HEK293 (cell line): ENCODE results near the gene S1PR2.

Source experiments
- CTCF ChIA-PET: fragments of 350-600 bp; formaldehyde crosslinking; extraction: SDS; loops from one replicate; lab custom pipeline; 2021; ENCODE audit warnings: antibody characterized with exemption; lab: Yijun Ruan, JAX
- POLR2A ChIA-PET: fragments of 300-600 bp; formaldehyde crosslinking; extraction: SDS; loops from one replicate; lab custom pipeline; 2020; ENCODE audit warnings: antibody characterized with exemption, inconsistent platforms; lab: Yijun Ruan, JAX
- H3K27ac ChIP-seq: fragments of 200-500 bp; sonication (Bioruptor generic); 2 replicates; pipeline ENCODE4 v1.5.1; 2014; ENCODE audit warnings: low read depth, low read length, control low read depth, inconsistent platforms; ENCODE audit errors: extremely low read depth
- H3K36me3 ChIP-seq, 2 experiments: fragments of 200-500 bp in 1 of 2; sonication (Bioruptor generic) in 1 of 2; 1 replicate in 1 of 2; 2 replicates in 1 of 2; pipeline ENCODE4 v1.5.1; 2014 to 2017; ENCODE audit warnings: inconsistent platforms in 2 of 2, low read length in 2 of 2; ENCODE audit not compliant: control insufficient read depth in 2 of 2, insufficient read depth in 1 of 2
- H3K4me1 ChIP-seq: fragments of 200-500 bp; sonication (Bioruptor generic); 2 replicates; pipeline ENCODE4 v1.5.1; 2014; ENCODE audit warnings: mild to moderate bottlenecking, low read length, inconsistent platforms; ENCODE audit not compliant: control insufficient read depth, insufficient read depth
- H3K4me3 ChIP-seq: 2 replicates; pipeline ENCODE4 v1.5.1; 2011; ENCODE audit warnings: low read depth, mild to moderate bottlenecking, control low read depth, low read length, moderate library complexity
- H3K9me3 ChIP-seq: fragments of 200-500 bp; sonication (Bioruptor generic); 2 replicates; pipeline ENCODE4 v1.5.1; 2014; ENCODE audit warnings: low read depth, low read length, inconsistent platforms; ENCODE audit not compliant: control insufficient read depth, insufficient read depth
- EGR2 ChIP-seq: fragments of 450-650 bp; formaldehyde crosslinking; IDR thresholded peaks from 2 replicates; pipeline ENCODE4 v1.5.1; 2016; ENCODE audit warnings: low read depth, missing biosample characterization, missing genetic modification characterization
- GFI1B ChIP-seq: fragments of 450-650 bp; formaldehyde crosslinking; IDR thresholded peaks from 2 replicates; pipeline ENCODE4 v1.5.1; 2016; ENCODE audit warnings: missing biosample characterization, missing genetic modification characterization
- KLF10 ChIP-seq: fragments of 450-650 bp; IDR thresholded peaks from 2 replicates; pipeline ENCODE4 v1.5.1; 2018; ENCODE audit warnings: missing biosample characterization, mild to moderate bottlenecking, missing genetic modification characterization
- PRDM1 ChIP-seq: fragments of 450-650 bp; formaldehyde crosslinking; IDR thresholded peaks from 2 replicates; pipeline ENCODE4; 2016; ENCODE audit warnings: missing biosample characterization, missing genetic modification characterization
- SP3 ChIP-seq: fragments of 450-650 bp; formaldehyde crosslinking; IDR thresholded peaks from 2 replicates; pipeline ENCODE4 v1.5.1; 2016; ENCODE audit warnings: missing biosample characterization, missing genetic modification characterization
- ZBTB17 ChIP-seq: fragments of 450-650 bp; formaldehyde crosslinking; IDR thresholded peaks from 2 replicates; pipeline ENCODE4 v1.5.1; 2016; ENCODE audit warnings: missing biosample characterization, missing genetic modification characterization
- ZFP3 ChIP-seq: fragments of 450-650 bp; formaldehyde crosslinking; IDR thresholded peaks from 2 replicates; pipeline ENCODE4 v1.5.1; 2016; ENCODE audit warnings: low read depth, missing biosample characterization, missing genetic modification characterization
- ZNF169 ChIP-seq: fragments of 450-650 bp; formaldehyde crosslinking; IDR thresholded peaks from 2 replicates; pipeline ENCODE4 v1.5.1; 2016; ENCODE audit warnings: missing biosample characterization, missing genetic modification characterization
- ZNF23 ChIP-seq: fragments of 450-650 bp; formaldehyde crosslinking; IDR thresholded peaks from 2 replicates; pipeline ENCODE4 v1.5.1; 2016; ENCODE audit warnings: missing biosample characterization, missing genetic modification characterization, borderline replicate concordance
- ZNF48 ChIP-seq: fragments of 450-650 bp; formaldehyde crosslinking; IDR thresholded peaks from 2 replicates; pipeline ENCODE4 v1.5.1; 2016; ENCODE audit warnings: missing biosample characterization, missing genetic modification characterization
- ZNF555 ChIP-seq: fragments of 450-650 bp; formaldehyde crosslinking; conservative IDR thresholded peaks from 2 replicates; pipeline ENCODE4 v1.5.1; 2017; ENCODE audit warnings: missing biosample characterization, mild to moderate bottlenecking, missing genetic modification characterization, inconsistent platforms
- ZNF610 ChIP-seq: fragments of 450-650 bp; formaldehyde crosslinking; IDR thresholded peaks from 2 replicates; pipeline ENCODE4 v1.5.1; 2016; ENCODE audit warnings: missing biosample characterization, missing genetic modification characterization, borderline replicate concordance
- ZNF629 ChIP-seq: fragments of 450-650 bp; formaldehyde crosslinking; IDR thresholded peaks from 2 replicates; pipeline ENCODE4 v1.5.1; 2017; ENCODE audit warnings: missing biosample characterization, missing genetic modification characterization
- ZNF785 ChIP-seq: fragments of 450-650 bp; formaldehyde crosslinking; IDR thresholded peaks from 2 replicates; pipeline ENCODE4 v1.5.1; 2016; ENCODE audit warnings: missing biosample characterization, missing genetic modification characterization
- ZNF843 ChIP-seq: fragments of 450-650 bp; formaldehyde crosslinking; IDR thresholded peaks from 2 replicates; pipeline ENCODE4 v1.5.1; 2016; ENCODE audit warnings: missing biosample characterization, missing genetic modification characterization
- TF ChIP-seq, protein P1 (sequence below): fragments of 450-650 bp; formaldehyde crosslinking; IDR thresholded peaks from 2 replicates; pipeline ENCODE4 v1.5.1; 2016; ENCODE audit warnings: missing biosample characterization, missing genetic modification characterization
- TF ChIP-seq, protein P2 (sequence below): fragments of 450-650 bp; formaldehyde crosslinking; IDR thresholded peaks from 2 replicates; pipeline ENCODE4 v1.5.1; 2016; ENCODE audit warnings: missing biosample characterization, missing genetic modification characterization, low read depth
- TF ChIP-seq, protein P3 (sequence below): fragments of 450-650 bp; formaldehyde crosslinking; IDR thresholded peaks from 2 replicates; pipeline ENCODE4 v1.5.1; 2016; ENCODE audit warnings: missing biosample characterization, missing genetic modification characterization
- TF ChIP-seq, protein P4 (sequence below): fragments of 450-650 bp; formaldehyde crosslinking; IDR thresholded peaks from 2 replicates; pipeline ENCODE4 v1.5.1; 2016; ENCODE audit warnings: missing biosample characterization, missing genetic modification characterization

S1PR2 gene

DNA sequence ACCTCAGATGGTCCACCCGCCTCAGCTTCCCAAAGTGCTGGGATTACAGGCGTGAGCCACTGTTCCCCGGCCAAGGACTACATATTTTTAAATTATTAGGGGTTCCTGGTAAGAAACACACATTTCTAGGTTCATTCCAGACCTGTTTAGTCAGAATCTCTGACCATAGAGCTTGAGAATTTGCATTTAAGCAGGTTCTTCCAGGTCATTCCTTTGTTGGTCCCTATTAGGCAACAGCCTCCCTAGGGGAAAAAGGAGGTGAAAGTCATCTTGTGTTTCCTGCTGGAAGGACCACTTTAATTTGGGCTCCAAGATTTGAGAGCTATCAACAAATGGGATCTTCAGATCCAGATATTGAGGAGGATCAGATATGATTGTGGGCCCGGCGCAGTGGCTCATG is 16.3 kb downstream of the S1PR2 start:
- no peaks in the 10 kb centered on the region for H3K9me3 ChIP-seq
- TF ChIP-seq, protein P1, sequence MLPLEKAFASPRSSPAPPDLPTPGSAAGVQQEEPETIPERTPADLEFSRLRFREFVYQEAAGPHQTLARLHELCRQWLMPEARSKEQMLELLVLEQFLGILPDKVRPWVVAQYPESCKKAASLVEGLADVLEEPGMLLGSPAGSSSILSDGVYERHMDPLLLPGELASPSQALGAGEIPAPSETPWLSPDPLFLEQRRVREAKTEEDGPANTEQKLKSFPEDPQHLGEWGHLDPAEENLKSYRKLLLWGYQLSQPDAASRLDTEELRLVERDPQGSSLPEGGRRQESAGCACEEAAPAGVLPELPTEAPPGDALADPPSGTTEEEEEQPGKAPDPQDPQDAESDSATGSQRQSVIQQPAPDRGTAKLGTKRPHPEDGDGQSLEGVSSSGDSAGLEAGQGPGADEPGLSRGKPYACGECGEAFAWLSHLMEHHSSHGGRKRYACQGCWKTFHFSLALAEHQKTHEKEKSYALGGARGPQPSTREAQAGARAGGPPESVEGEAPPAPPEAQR: no peak
- TF ChIP-seq, protein P2, sequence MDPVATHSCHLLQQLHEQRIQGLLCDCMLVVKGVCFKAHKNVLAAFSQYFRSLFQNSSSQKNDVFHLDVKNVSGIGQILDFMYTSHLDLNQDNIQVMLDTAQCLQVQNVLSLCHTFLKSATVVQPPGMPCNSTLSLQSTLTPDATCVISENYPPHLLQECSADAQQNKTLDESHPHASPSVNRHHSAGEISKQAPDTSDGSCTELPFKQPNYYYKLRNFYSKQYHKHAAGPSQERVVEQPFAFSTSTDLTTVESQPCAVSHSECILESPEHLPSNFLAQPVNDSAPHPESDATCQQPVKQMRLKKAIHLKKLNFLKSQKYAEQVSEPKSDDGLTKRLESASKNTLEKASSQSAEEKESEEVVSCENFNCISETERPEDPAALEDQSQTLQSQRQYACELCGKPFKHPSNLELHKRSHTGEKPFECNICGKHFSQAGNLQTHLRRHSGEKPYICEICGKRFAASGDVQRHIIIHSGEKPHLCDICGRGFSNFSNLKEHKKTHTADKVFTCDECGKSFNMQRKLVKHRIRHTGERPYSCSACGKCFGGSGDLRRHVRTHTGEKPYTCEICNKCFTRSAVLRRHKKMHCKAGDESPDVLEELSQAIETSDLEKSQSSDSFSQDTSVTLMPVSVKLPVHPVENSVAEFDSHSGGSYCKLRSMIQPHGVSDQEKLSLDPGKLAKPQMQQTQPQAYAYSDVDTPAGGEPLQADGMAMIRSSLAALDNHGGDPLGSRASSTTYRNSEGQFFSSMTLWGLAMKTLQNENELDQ: no peak
- TF ChIP-seq KLF10 (no peak), ZNF843 (tag by site-specific recombination) (no peak), SP3 (tag by site-specific recombination) (no peak), ZBTB17 (tag by site-specific recombination) (no peak), ZNF169 (no peak), ZNF555 (tag by site-specific recombination) (no peak), ZNF23 (no peak), ZNF48 (tag by site-specific recombination) (no peak), ZFP3 (tag by site-specific recombination) (no peak), PRDM1 (tag by site-specific recombination) (no peak), ZNF629 (tag by site-specific recombination) (no peak), EGR2 (tag by site-specific recombination) (no peak), ZNF785 (no peak), ZNF610 (tag by site-specific recombination) (no peak)
- TF ChIP-seq, protein P3, sequence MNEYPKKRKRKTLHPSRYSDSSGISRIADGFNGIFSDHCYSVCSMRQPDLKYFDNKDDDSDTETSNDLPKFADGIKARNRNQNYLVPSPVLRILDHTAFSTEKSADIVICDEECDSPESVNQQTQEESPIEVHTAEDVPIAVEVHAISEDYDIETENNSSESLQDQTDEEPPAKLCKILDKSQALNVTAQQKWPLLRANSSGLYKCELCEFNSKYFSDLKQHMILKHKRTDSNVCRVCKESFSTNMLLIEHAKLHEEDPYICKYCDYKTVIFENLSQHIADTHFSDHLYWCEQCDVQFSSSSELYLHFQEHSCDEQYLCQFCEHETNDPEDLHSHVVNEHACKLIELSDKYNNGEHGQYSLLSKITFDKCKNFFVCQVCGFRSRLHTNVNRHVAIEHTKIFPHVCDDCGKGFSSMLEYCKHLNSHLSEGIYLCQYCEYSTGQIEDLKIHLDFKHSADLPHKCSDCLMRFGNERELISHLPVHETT (tag by site-specific recombination): no peak
- TF ChIP-seq, protein P4, sequence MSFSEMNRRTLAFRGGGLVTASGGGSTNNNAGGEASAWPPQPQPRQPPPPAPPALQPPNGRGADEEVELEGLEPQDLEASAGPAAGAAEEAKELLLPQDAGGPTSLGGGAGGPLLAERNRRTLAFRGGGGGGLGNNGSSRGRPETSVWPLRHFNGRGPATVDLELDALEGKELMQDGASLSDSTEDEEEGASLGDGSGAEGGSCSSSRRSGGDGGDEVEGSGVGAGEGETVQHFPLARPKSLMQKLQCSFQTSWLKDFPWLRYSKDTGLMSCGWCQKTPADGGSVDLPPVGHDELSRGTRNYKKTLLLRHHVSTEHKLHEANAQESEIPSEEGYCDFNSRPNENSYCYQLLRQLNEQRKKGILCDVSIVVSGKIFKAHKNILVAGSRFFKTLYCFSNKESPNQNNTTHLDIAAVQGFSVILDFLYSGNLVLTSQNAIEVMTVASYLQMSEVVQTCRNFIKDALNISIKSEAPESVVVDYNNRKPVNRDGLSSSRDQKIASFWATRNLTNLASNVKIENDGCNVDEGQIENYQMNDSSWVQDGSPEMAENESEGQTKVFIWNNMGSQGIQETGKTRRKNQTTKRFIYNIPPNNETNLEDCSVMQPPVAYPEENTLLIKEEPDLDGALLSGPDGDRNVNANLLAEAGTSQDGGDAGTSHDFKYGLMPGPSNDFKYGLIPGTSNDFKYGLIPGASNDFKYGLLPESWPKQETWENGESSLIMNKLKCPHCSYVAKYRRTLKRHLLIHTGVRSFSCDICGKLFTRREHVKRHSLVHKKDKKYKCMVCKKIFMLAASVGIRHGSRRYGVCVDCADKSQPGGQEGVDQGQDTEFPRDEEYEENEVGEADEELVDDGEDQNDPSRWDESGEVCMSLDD (tag by site-specific recombination): no peak
- TF ChIP-seq, all 188 proteins: peak for 0
- Histone ChIP-seq H3K4me3 (no peak overlapping the region), H3K27ac (no peak overlapping the region), H3K4me1 (no peaks in the 10 kb centered on the region), H3K36me3 (no peaks in the 10 kb centered on the region)
- POLR2A ChIA-PET: interaction anchor here (1.1 kb wide), 1 partner anchor 20 kb away, joined by 3 read pairs; the partner anchor contains the start of gene DNMT1
- CTCF ChIA-PET: interaction anchor here (0.7 to 2.1 kb wide), 4 partner anchors 13 to 430 kb away, joined by 3 to 9 read pairs (median 4); no protein-coding TSS in a partner anchor

DNA sequence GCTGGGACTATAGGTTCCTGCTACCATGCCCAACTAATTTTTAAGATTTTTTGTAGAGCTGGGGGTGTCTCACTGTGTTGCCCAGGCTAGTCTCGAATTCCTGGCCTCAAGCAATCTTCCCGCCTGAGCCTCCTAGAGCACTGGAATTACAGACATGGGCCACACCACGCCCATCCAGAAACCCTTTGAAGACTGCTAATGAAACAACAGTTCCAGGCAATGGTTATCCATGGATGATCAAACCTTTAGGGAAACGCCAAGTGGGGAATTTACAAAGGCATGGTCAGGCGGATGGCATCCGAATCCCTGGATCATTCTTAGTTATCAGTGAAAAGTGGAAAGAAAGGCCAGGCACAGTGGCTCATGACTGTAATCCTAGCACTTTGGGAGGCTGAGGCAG is 19.4 kb downstream of the S1PR2 start:
- TF ChIP-seq GFI1B (tag by site-specific recombination): no peak
- no peaks in the 10 kb centered on the region for H3K9me3 ChIP-seq
- ChIA-PET CTCF (no interaction called here), POLR2A (no interaction called here)
- H3K4me3 ChIP-seq: no peak overlapping the region
- no peak overlapping the region for H3K27ac ChIP-seq
- H3K36me3 ChIP-seq: no peaks in the 10 kb centered on the region
- no peaks in the 10 kb centered on the region for H3K4me1 ChIP-seq
